Osteoblast (primary cell): ENCODE results near the gene OR2T1. TPM values are rescaled to one million over a fixed set of nuclear protein-coding genes. Genes with fewer than 3 reads are reported as not detected.

Source experiments
- DNase-seq: peaks from one replicate; pipeline ENCODE4 v3.0.0; 2011; ENCODE audit warnings: low spot score, mixed read lengths; ENCODE audit not compliant: insufficient read length; ENCODE audit errors: missing footprints
- H2AFZ ChIP-seq: 2 replicates; pipeline ENCODE4 v1.6.0; 2011; ENCODE audit warnings: mild to moderate bottlenecking, low read length
- H3K27ac ChIP-seq: 2 replicates; pipeline ENCODE4 v1.5.1; 2011; ENCODE audit warnings: mild to moderate bottlenecking, low read depth, low read length, moderate library complexity
- H3K27me3 ChIP-seq: 2 replicates; pipeline ENCODE4 v1.6.0; 2012; ENCODE audit warnings: mild to moderate bottlenecking, control low read depth, inconsistent platforms, low read length, moderate library complexity; ENCODE audit not compliant: insufficient read depth
- H3K36me3 ChIP-seq: 2 replicates; pipeline ENCODE4 v1.5.1; 2011; ENCODE audit warnings: mild to moderate bottlenecking, low read length, control low read depth, moderate library complexity; ENCODE audit not compliant: insufficient read depth
- H3K4me1 ChIP-seq: 2 replicates; pipeline ENCODE4 v1.5.1; 2011; ENCODE audit warnings: mild to moderate bottlenecking, low read length, control low read depth, moderate library complexity; ENCODE audit not compliant: insufficient read depth
- H3K4me2 ChIP-seq: 2 replicates; pipeline ENCODE4 v1.6.0; 2011; ENCODE audit warnings: mild to moderate bottlenecking, low read length; ENCODE audit not compliant: insufficient read depth
- H3K4me3 ChIP-seq: fragments of 200-600 bp; sonication (generic); 3 replicates; pipeline ENCODE4 v1.5.1; 2012; ENCODE audit warnings: mild to moderate bottlenecking, low read length, inconsistent platforms; ENCODE audit not compliant: insufficient read depth
- H3K79me2 ChIP-seq: 2 replicates; pipeline ENCODE4 v1.6.0; 2012; ENCODE audit warnings: mild to moderate bottlenecking, low read length, control low read depth, inconsistent platforms; ENCODE audit not compliant: insufficient read depth
- H3K9me3 ChIP-seq: 2 replicates; pipeline ENCODE4 v1.5.1; 2011; ENCODE audit warnings: low read depth, low read length, control low read depth
- H4K20me1 ChIP-seq: 2 replicates; pipeline ENCODE4 v1.6.0; 2012; ENCODE audit warnings: mild to moderate bottlenecking, low read length, control low read depth; ENCODE audit not compliant: insufficient read depth
- CTCF ChIP-seq: IDR thresholded peaks from 2 replicates; pipeline ENCODE4 v1.5.1; 2011; ENCODE audit warnings: mild to moderate bottlenecking, low read depth, low read length, moderate library complexity; ENCODE audit errors: extremely low read depth
- total RNA-seq: library from RNA; depleted of rRNA; stranded (reverse); fragments of >200 nt; gene quantifications from 2 replicates; pipeline ENCODE4 v1.2.3, GENCODE V29; 2012

The OR2T1 gene
- total RNA-seq, 1 donor = not detected

- H3K79me2 ChIP-seq = no peaks in the 10 kb centered on the region
- DNase-seq = no peak
- no peak overlapping the region for H3K27ac ChIP-seq
- TF ChIP-seq CTCF = no peak
- no peak overlapping the region for H3K4me2 ChIP-seq
- H3K9me3 ChIP-seq = no peaks in the 10 kb centered on the region
- no peaks in the 10 kb centered on the region for H3K27me3 ChIP-seq
- no peaks in the 10 kb centered on the region for H3K36me3 ChIP-seq
- no peaks in the 10 kb centered on the region for H4K20me1 ChIP-seq
- no peak overlapping the region for H2AFZ ChIP-seq
- no peaks in the 10 kb centered on the region for H3K4me1 ChIP-seq
- no peak overlapping the region for H3K4me3 ChIP-seq
Observed at GRCh38 chr1:248372394-248372793, 30.5 kb upstream of the OR2T1 start.

DNA sequence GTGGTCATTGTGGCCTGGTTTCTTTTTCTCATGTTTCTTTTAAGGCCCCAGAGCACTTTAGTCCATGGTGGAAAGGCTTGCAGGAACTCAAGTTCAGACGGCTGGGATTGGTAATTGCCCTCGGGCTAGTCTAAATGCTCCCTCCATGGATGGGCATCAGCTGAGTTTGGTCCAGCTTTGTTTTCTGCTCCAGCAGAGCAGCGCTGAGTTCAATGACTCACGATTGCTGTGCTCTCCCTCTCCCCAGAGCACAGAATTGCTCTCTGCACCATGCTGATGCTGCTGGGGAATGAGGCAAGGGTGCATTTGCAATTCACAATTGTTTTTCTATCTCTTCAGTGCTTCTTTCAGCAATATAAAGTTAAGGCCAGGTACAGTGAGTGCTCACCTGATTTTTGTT lies 29.1 kb upstream of the OR2T1 start:
- H3K4me1 ChIP-seq = no peaks in the 10 kb centered on the region
- H3K9me3 ChIP-seq = no peaks in the 10 kb centered on the region
- no peak for DNase-seq
- TF ChIP-seq CTCF = no peak
- H3K4me2 ChIP-seq = no peak overlapping the region
- no peaks in the 10 kb centered on the region for H4K20me1 ChIP-seq
- H3K36me3 ChIP-seq = no peaks in the 10 kb centered on the region
- H2AFZ ChIP-seq = no peak overlapping the region
- H3K79me2 ChIP-seq = no peaks in the 10 kb centered on the region
- no peak overlapping the region for H3K4me3 ChIP-seq
- no peaks in the 10 kb centered on the region for H3K27me3 ChIP-seq
- no peak overlapping the region for H3K27ac ChIP-seq

DNA sequence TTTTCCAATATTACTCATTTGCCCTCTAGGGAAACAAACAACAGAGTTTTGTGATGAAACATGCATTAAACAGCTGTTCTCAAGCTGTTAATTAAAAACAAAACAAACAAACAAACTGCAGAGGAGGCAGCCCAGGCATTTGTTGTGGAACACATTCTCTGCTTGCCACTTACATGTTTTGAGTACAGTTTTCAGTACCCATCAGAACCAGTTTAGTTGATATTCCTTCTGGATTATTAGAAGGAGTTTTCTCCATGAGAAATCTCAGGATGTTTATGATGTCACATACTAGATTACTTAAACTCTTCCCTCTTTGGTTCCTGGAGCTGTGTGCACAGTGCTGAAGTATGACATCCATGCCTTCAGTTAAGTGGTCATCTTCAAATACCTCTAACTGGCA lies 27.4 kb upstream of the OR2T1 start, which contains the start of gene OR2T6:
Gene OR2T6 (plus strand): TSS at position 301 of the 400 bp plus-strand sequence. CDS start 11,863 bp downstream, outside the sequence.
- H3K27ac ChIP-seq = no peak within 1 kb of the TSS
- no peak for TF ChIP-seq CTCF
- no peaks in the 10 kb centered on the region for H3K4me1 ChIP-seq
- H2AFZ ChIP-seq = no peak within 1 kb of the TSS
- DNase-seq = no peak
- H3K4me2 ChIP-seq = no peak within 1 kb of the TSS
- no peak within 1 kb of the TSS for H3K4me3 ChIP-seq
- no peaks in the 10 kb centered on the region for H3K79me2 ChIP-seq
- H3K27me3 ChIP-seq = no peaks in the 10 kb centered on the region
- H3K9me3 ChIP-seq = no peaks in the 10 kb centered on the region
- no peaks in the 10 kb centered on the region for H3K36me3 ChIP-seq
- H4K20me1 ChIP-seq = no peaks in the 10 kb centered on the region

DNA sequence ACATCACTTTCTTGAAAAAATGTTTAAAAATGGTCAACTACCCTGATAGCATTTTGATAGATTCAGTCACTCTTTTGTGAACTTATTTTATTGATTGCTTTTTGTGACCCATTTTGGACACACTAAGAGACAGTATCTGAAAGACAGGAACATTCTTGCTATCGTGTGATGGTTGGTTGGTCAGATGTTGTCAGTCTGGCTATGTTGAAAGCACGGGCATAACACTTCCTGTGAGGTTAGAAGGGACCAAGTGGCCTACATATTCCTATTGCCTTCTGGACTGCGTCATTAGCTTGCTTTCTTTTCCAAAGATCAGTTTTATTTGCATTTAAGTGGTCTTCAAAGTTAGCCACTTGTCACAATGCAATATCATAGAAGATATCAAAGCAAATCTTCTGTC lies 25.9 kb upstream of the OR2T1 start:
- TF ChIP-seq CTCF = no peak
- H3K27ac ChIP-seq = no peak overlapping the region
- H3K4me2 ChIP-seq = no peak overlapping the region
- DNase-seq = no peak
- H3K4me3 ChIP-seq = no peak overlapping the region
- H2AFZ ChIP-seq = no peak overlapping the region
- no peaks in the 10 kb centered on the region for H4K20me1 ChIP-seq
- no peaks in the 10 kb centered on the region for H3K9me3 ChIP-seq
- H3K4me1 ChIP-seq = no peaks in the 10 kb centered on the region
- no peaks in the 10 kb centered on the region for H3K79me2 ChIP-seq
- H3K36me3 ChIP-seq = no peaks in the 10 kb centered on the region
- no peaks in the 10 kb centered on the region for H3K27me3 ChIP-seq
